Activated CD4-positive, CD25-positive, alpha-beta regulatory T cell treated with anti-CD3 and anti-CD28 coated beads, Interleukin-2, amount 50 U/mL, for 72 hours (primary cell): ENCODE results near the gene RAB3C.

Experiments
- DNase-seq: peaks from one replicate; pipeline ENCODE4 v3.0.0; 2021

The RAB3C gene

GRCh38 chr5:58737671-58738070, 154.8 kb downstream of the RAB3C start:
- no peak for DNase-seq

GRCh38 chr5:58738336-58738735, 155.5 kb downstream of the RAB3C start:
- no peak for DNase-seq

- no peak for DNase-seq
Measured at GRCh38 chr5:58739051-58739450, 156.2 kb downstream of the RAB3C start.

GRCh38 chr5:58740956-58741355, 158.1 kb downstream of the RAB3C start:
- DNase-seq = no peak

GRCh38 chr5:58745350-58745749, 162.5 kb downstream of the RAB3C start:
- no peak for DNase-seq

- no peak for DNase-seq
Measured at GRCh38 chr5:58746321-58746720, 163.4 kb downstream of the RAB3C start.

GRCh38 chr5:58750036-58750435, 167.2 kb downstream of the RAB3C start:
- DNase-seq = no peak

- DNase-seq = no peak
Measured at GRCh38 chr5:58751222-58751837, 168.5 kb downstream of the RAB3C start.

- no peak for DNase-seq
Measured at GRCh38 chr5:58752104-58752503, 169.2 kb downstream of the RAB3C start.

- DNase-seq = no peak
Measured at GRCh38 chr5:58753446-58753845, 170.6 kb downstream of the RAB3C start.

- DNase-seq = no peak
Measured at GRCh38 chr5:58754250-58754649, 171.4 kb downstream of the RAB3C start.

- DNase-seq = no peak
Measured at GRCh38 chr5:58755397-58755796, 172.5 kb downstream of the RAB3C start.

GRCh38 chr5:58759745-58760144, 176.9 kb downstream of the RAB3C start:
- no peak for DNase-seq

GRCh38 chr5:58760222-58760621, 177.3 kb downstream of the RAB3C start:
- DNase-seq = no peak

- DNase-seq = no peak
Measured at GRCh38 chr5:58761407-58761806, 178.5 kb downstream of the RAB3C start.

- no peak for DNase-seq
Measured at GRCh38 chr5:58763390-58763789, 180.5 kb downstream of the RAB3C start.

GRCh38 chr5:58764199-58764598, 181.3 kb downstream of the RAB3C start:
- DNase-seq = no peak

GRCh38 chr5:58765058-58765457, 182.2 kb downstream of the RAB3C start:
- no peak for DNase-seq

GRCh38 chr5:58767104-58767503, 184.2 kb downstream of the RAB3C start:
- no peak for DNase-seq

- no peak for DNase-seq
Measured at GRCh38 chr5:58770136-58770535, 187.3 kb downstream of the RAB3C start.

- no peak for DNase-seq
Measured at GRCh38 chr5:58771796-58772195, 188.9 kb downstream of the RAB3C start.

- DNase-seq = no peak
Measured at GRCh38 chr5:58773744-58774441, 191.0 kb downstream of the RAB3C start.

- DNase-seq = no peak
Measured at GRCh38 chr5:58774937-58775336, 192.1 kb downstream of the RAB3C start.

GRCh38 chr5:58775701-58776262, 192.9 kb downstream of the RAB3C start:
- DNase-seq = no peak

- DNase-seq = no peak
Measured at GRCh38 chr5:58776559-58776958, 193.7 kb downstream of the RAB3C start.
